Prostate gland (tissue), 2 donors: ENCODE measurements around the gene OR2T11.

Experiments
- POLR2A ChIP-seq: fragments of 450-650 bp; IDR thresholded peaks from one replicate; pipeline ENCODE4 v1.6.1; 2016; ENCODE audit warnings: antibody characterized with exemption, mild to moderate bottlenecking
- TF ChIP-seq, protein P1 (sequence below), 4 experiments: fragments of 200-600 bp in 2 of 4; fragments of 450-650 bp in 2 of 4; sonication (generic) in 2 of 4; IDR thresholded peaks; 1 replicate in 3 of 4; 2 replicates in 1 of 4; pipeline ENCODE4 v1.5.1; 2016 to 2019; ENCODE audit warnings: antibody characterized with exemption in 4 of 4, mild to moderate bottlenecking in 2 of 4, moderate library complexity in 2 of 4

DNA sequence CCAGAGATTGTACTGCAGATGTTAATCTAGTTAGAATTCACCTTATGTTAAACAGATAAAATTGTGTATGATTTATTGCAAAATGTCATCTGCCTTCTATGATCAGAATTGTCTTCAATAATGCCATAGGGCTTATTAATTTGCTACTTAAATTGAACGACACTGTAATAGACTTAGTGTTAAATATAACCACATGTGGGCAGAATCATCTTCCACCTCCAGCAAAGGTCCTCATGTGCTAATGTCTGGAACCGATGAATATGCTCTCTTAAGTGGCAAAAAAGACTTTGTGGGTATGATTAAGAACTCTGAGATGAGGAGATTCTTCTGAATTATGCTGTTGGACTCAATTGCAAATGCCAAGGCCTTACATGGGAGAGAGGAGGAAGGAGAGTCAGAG, 4.3 kb downstream of the OR2T11 start:
- TF ChIP-seq POLR2A, result no peak
- TF ChIP-seq, protein P1, sequence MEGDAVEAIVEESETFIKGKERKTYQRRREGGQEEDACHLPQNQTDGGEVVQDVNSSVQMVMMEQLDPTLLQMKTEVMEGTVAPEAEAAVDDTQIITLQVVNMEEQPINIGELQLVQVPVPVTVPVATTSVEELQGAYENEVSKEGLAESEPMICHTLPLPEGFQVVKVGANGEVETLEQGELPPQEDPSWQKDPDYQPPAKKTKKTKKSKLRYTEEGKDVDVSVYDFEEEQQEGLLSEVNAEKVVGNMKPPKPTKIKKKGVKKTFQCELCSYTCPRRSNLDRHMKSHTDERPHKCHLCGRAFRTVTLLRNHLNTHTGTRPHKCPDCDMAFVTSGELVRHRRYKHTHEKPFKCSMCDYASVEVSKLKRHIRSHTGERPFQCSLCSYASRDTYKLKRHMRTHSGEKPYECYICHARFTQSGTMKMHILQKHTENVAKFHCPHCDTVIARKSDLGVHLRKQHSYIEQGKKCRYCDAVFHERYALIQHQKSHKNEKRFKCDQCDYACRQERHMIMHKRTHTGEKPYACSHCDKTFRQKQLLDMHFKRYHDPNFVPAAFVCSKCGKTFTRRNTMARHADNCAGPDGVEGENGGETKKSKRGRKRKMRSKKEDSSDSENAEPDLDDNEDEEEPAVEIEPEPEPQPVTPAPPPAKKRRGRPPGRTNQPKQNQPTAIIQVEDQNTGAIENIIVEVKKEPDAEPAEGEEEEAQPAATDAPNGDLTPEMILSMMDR (IDR thresholded peaks at IDR 0.05), result no peak
